MM.1S (cell line): ENCODE results near the gene COPZ2.

Source experiments
- CTCF ChIP-seq: fragments of 300-600 bp; sonication (generic); IDR thresholded peaks from 2 replicates; pipeline ENCODE4 v1.5.1; 2016; ENCODE audit warnings: antibody characterized with exemption, low read length, mixed read lengths
- EZH2 ChIP-seq: fragments of 300-600 bp; sonication (generic); optimal IDR thresholded peaks from 2 replicates; pipeline ENCODE3; 2017; ENCODE audit warnings: low read depth, mild to moderate bottlenecking, antibody characterized with exemption, low read length, mixed read lengths
- EZH2phosphoT487 ChIP-seq: fragments of 300-600 bp; sonication (generic); IDR thresholded peaks from 2 replicates; pipeline ENCODE4 v1.6.1; 2018; ENCODE audit warnings: antibody characterized with exemption, low read length

GRCh38 chr17:48004983-48005382, 32.6 kb downstream of the COPZ2 start:
- TF ChIP-seq CTCF (no peak), EZH2phosphoT487 (no peak), EZH2 (no peak)
